B cell (primary cell): ENCODE results near the gene PAQR5. TPM values are rescaled to one million over a fixed set of nuclear protein-coding genes. Genes with fewer than 3 reads are reported as not detected.

ENCODE experiments used
- ATAC-seq: fragments of 200-7000 bp; cut with Tn5 transposase; one replicate; pipeline ENCODE4 v1.10.0; 2021; ENCODE audit warnings: low read depth, mild to moderate bottlenecking, moderate number of reproducible peaks, moderate library complexity
- CTCF ChIA-PET: fragments of 350-600 bp; sonication (Branson Sonifier 250); formaldehyde crosslinking; loops from one replicate; lab custom pipeline; 2021; ENCODE audit warnings: antibody characterized with exemption, inconsistent platforms; lab: Charles Lee
- POLR2A ChIA-PET: fragments of 350-600 bp; sonication (Branson Sonifier 250); formaldehyde crosslinking; loops from one replicate; lab custom pipeline; 2021; ENCODE audit warnings: antibody characterized with exemption; lab: Charles Lee
- DNase-seq: peaks from one replicate; pipeline ENCODE4 v3.0.0; 2013
- H2AFZ ChIP-seq: 2 replicates; pipeline ENCODE4 v1.6.1; 2012; ENCODE audit warnings: mild to moderate bottlenecking, low read depth, low read length; ENCODE audit not compliant: insufficient read depth, poor library complexity, severe bottlenecking
- H3K27ac ChIP-seq, 2 donors: 1 replicate in 1 of 2; 2 replicates in 1 of 2; pipeline ENCODE4 v1.5.1; 2012 to 2013; ENCODE audit warnings: low read length in 2 of 2, mild to moderate bottlenecking in 2 of 2, moderate library complexity in 1 of 2
- H3K27me3 ChIP-seq, 4 experiments: fragments of 200-600 bp in 1 of 4; sonication (generic) in 1 of 4; replicated peaks in 1 of 4; 1 replicate in 2 of 4; 2 replicates in 2 of 4; pipeline versions ENCODE4 v1.6.1 to v1.7.0; 2013 to 2016; ENCODE audit warnings: low read length in 3 of 4, mild to moderate bottlenecking in 2 of 4, mixed read lengths in 1 of 4, moderate library complexity in 1 of 4; ENCODE audit not compliant: insufficient read depth in 4 of 4, control insufficient read depth in 3 of 4; ENCODE audit errors: control extremely low read depth in 1 of 4
- H3K36me3 ChIP-seq, 2 experiments: replicated peaks in 1 of 2; 1 replicate in 1 of 2; 2 replicates in 1 of 2; pipeline versions ENCODE4 v1.6.1 to v1.7.1; 2013; ENCODE audit warnings: low read length in 1 of 2; ENCODE audit not compliant: insufficient read depth in 2 of 2, control insufficient read depth in 1 of 2; ENCODE audit errors: control extremely low read depth in 1 of 2, extremely low read depth in 1 of 2
- H3K4me1 ChIP-seq, 2 donors: fragments of 200-600 bp in 1 of 2; sonication (generic) in 1 of 2; 1 replicate in 1 of 2; 2 replicates in 1 of 2; pipeline versions ENCODE4 v1.5.1 to v1.6.1; 2013 to 2017; ENCODE audit warnings: low read length in 2 of 2; ENCODE audit not compliant: control insufficient read depth in 2 of 2, insufficient read depth in 2 of 2
- H3K4me2 ChIP-seq: replicated peaks from 2 replicates; pipeline ENCODE3; 2012; ENCODE audit warnings: mild to moderate bottlenecking, low read depth, low read length; ENCODE audit not compliant: poor library complexity, severe bottlenecking
- H3K4me3 ChIP-seq, 5 experiments: fragments of 200-600 bp in 1 of 5; sonication (generic) in 1 of 5; 1 replicate in 3 of 5; 2 replicates in 2 of 5; pipeline versions ENCODE4 v1.5.1 to v1.7.0; 2011 to 2016; ENCODE audit warnings: low read length in 4 of 5, mild to moderate bottlenecking in 4 of 5, low read depth in 2 of 5, control low read depth in 1 of 5, moderate library complexity in 1 of 5; ENCODE audit not compliant: insufficient read depth in 1 of 5; ENCODE audit errors: control extremely low read depth in 1 of 5, extremely low read depth in 1 of 5
- H3K79me2 ChIP-seq: fragments of 200-600 bp; sonication (generic); one replicate; pipeline ENCODE4 v1.6.0; 2016; ENCODE audit warnings: low read length; ENCODE audit not compliant: control insufficient read depth, insufficient read depth
- H3K9ac ChIP-seq: fragments of 200-600 bp; sonication (generic); 2 replicates; pipeline ENCODE4 v1.6.1; 2017; ENCODE audit warnings: mild to moderate bottlenecking, low read length, moderate library complexity
- H3K9me3 ChIP-seq, 3 donors: one replicate each; pipeline versions ENCODE4 v1.6.1 to v1.7.1; 2013; ENCODE audit warnings: low read length in 2 of 3; ENCODE audit not compliant: control insufficient read depth in 2 of 3, insufficient read depth in 1 of 3; ENCODE audit errors: control extremely low read depth in 1 of 3
- H4K20me1 ChIP-seq: 2 replicates; pipeline ENCODE4 v1.6.0; 2012; ENCODE audit warnings: mild to moderate bottlenecking, low read length; ENCODE audit not compliant: insufficient read depth, control insufficient read depth, poor library complexity, severe bottlenecking
- H3K27ac Mint-ChIP-seq: one replicate; pipeline ENCODE4 v1.8.0; 2021; ENCODE audit warnings: mixed read lengths
- H3K27me3 Mint-ChIP-seq: one replicate; pipeline ENCODE4 v1.8.0; 2021; ENCODE audit warnings: mixed read lengths
- H3K4me1 Mint-ChIP-seq: one replicate; pipeline ENCODE4 v1.8.0; 2021; ENCODE audit warnings: mixed read lengths
- H3K4me3 Mint-ChIP-seq: one replicate; pipeline ENCODE4 v1.8.0; 2021; ENCODE audit warnings: mixed read lengths
- H3K9me3 Mint-ChIP-seq: one replicate; pipeline ENCODE4 v1.8.0; 2022; ENCODE audit warnings: mixed read lengths; ENCODE audit not compliant: insufficient read depth
- EZH2 ChIP-seq: IDR thresholded peaks from 2 replicates; pipeline ENCODE4 v1.6.1; 2012; ENCODE audit warnings: borderline replicate concordance, low read depth, mild to moderate bottlenecking, moderate library complexity, low read length; ENCODE audit not compliant: insufficient read depth, poor library complexity, severe bottlenecking
- whole genome bisulfite sequencing: methylation state at CpG from one replicate; pipeline ENCODE4 v1.1.5; 2013; ENCODE audit warnings: missing lambda C conversion rate; ENCODE audit not compliant: insufficient coverage; 5-methylcytosine and 5-hydroxymethylcytosine counted together
- intact Hi-C: fragments of 100-400 bp; cut with micrococcal nuclease; formaldehyde crosslinking; loops from one replicate; pipeline ENCODE4 v1.10.0; 2022
- polyA plus RNA-seq: library from polyadenylated mRNA; depleted of rRNA; stranded (reverse); fragments of >200 nt; gene quantifications from 2 replicates; pipeline ENCODE4 v1.2.3, GENCODE V29; 2012
- total RNA-seq, 2 donors: library from RNA; stranded (reverse); fragments of 120-200 nt in 1 of 2; gene quantifications; 1 replicate in 1 of 2; 2 replicates in 1 of 2; pipeline versions ENCODE4 v1.2.3 to v1.2.4, GENCODE V29; 2013 to 2022
- TF ChIP-seq, protein P1 (sequence below): fragments of 200-600 bp; IDR thresholded peaks from one replicate; pipeline ENCODE4 v1.8.0; 2022; ENCODE audit warnings: antibody characterized with exemption, mild to moderate bottlenecking

PAQR5 gene
- total and polyA plus RNA-seq, 2 donors (not counting 1 experiment from before 2014, with no cell fraction given) = not detected

DNA sequence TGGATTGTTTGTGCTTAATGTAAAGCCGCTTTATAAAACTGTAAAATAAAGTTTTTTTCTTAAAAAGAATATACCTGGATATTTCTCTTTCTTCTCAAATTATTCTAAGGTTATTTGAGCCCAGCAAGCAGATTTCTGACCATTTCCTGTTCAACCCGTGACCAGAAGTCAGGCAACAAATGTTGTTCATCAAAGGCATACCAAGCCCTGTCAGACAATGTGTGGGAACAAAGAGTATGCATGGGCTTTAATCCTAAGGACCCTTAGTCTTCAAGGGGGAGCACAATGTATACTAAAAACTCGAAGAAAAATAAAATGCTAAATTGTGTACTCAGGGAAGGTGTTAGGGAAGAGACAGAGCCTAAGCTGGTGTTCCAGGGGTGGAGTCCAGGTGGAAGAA lies 26.6 kb upstream of the PAQR5 start:
- ChIA-PET CTCF (no interaction called here), POLR2A (no interaction called here)
- Histone ChIP-seq H3K79me2 (no peaks in the 10 kb centered on the region), H3K27me3 (no peaks in the 10 kb centered on the region), H3K4me2 (no peak overlapping the region), H3K4me1 (no peaks in the 10 kb centered on the region), H3K9ac (no peak overlapping the region), H3K27ac (no peak overlapping the region), H3K9me3 (no peaks in the 10 kb centered on the region), H3K36me3 (no peaks in the 10 kb centered on the region), H2AFZ (no peak overlapping the region), H3K4me3 (no peak overlapping the region), H4K20me1 (no peaks in the 10 kb centered on the region)
- 80% methylated on average over 1 of the region's 3 CpGs for WGBS
- ATAC-seq (no peak), DNase-seq (no peak)
- intact Hi-C loops = no loop called here
- Mint-ChIP-seq H3K4me1 (peaks cover 4% of the 10 kb centered on the region), H3K27ac (no peak overlapping the region), H3K4me3 (no peak overlapping the region), H3K9me3 (no peaks in the 10 kb centered on the region), H3K27me3 (peaks cover 6% of the 10 kb centered on the region)
- TF ChIP-seq EZH2 = no peak
- TF ChIP-seq, protein P1, sequence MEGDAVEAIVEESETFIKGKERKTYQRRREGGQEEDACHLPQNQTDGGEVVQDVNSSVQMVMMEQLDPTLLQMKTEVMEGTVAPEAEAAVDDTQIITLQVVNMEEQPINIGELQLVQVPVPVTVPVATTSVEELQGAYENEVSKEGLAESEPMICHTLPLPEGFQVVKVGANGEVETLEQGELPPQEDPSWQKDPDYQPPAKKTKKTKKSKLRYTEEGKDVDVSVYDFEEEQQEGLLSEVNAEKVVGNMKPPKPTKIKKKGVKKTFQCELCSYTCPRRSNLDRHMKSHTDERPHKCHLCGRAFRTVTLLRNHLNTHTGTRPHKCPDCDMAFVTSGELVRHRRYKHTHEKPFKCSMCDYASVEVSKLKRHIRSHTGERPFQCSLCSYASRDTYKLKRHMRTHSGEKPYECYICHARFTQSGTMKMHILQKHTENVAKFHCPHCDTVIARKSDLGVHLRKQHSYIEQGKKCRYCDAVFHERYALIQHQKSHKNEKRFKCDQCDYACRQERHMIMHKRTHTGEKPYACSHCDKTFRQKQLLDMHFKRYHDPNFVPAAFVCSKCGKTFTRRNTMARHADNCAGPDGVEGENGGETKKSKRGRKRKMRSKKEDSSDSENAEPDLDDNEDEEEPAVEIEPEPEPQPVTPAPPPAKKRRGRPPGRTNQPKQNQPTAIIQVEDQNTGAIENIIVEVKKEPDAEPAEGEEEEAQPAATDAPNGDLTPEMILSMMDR = no peak

DNA sequence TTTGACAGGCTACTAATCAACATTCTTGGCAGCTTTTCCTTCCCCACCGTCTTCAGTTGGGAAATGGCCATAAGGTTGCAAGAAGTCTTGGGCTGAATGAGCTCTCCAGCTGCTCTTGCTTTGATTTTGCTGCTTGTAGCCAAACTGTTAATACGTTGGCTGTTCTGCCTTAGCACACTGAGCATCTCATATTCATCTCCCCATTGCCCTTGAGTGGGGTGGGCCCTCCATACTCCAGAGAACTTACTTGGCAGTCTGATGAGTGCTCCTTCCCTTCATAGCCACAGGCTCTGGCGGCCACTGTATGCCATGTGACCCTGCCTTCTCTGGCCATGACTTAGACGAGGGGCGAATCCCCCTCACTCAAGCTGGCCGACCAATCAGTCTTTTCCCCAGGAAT lies 25.8 kb upstream of the PAQR5 start:
- H3K27me3 Mint-ChIP-seq = peaks cover 8% of the 10 kb centered on the region
- no peaks in the 10 kb centered on the region for H3K9me3 Mint-ChIP-seq
- no peak overlapping the region for H3K4me3 Mint-ChIP-seq
- peaks cover 4% of the 10 kb centered on the region for H3K4me1 Mint-ChIP-seq
- Histone ChIP-seq H3K27ac (no peak overlapping the region), H3K9me3 (no peaks in the 10 kb centered on the region), H4K20me1 (no peaks in the 10 kb centered on the region), H3K79me2 (no peaks in the 10 kb centered on the region), H2AFZ (no peak overlapping the region), H3K36me3 (no peaks in the 10 kb centered on the region), H3K27me3 (no peaks in the 10 kb centered on the region), H3K9ac (no peak overlapping the region), H3K4me1 (no peaks in the 10 kb centered on the region), H3K4me2 (no peak overlapping the region), H3K4me3 (no peak overlapping the region)
- no peak for TF ChIP-seq EZH2
- TF ChIP-seq, protein P1 = no peak
- H3K27ac Mint-ChIP-seq = no peak overlapping the region
- ChIA-PET POLR2A (no interaction called here), CTCF (no interaction called here)
- 100% methylated on average over 2 of the region's 6 CpGs for whole genome bisulfite sequencing
- no peak for DNase-seq
- intact Hi-C loops = no loop called here
- no peak for ATAC-seq
